Ovary (tissue), 9 donors: ENCODE measurements around the gene PDCD6IP. TPM values are rescaled to one million over a fixed set of nuclear protein-coding genes. Genes with fewer than 3 reads are reported as not detected.

Experiments used
- DNase-seq, 5 donors: peaks; one replicate each; pipeline ENCODE4 v3.0.0-alpha.2; 2019 to 2020
- H3K27ac ChIP-seq, 2 donors: fragments of 200-600 bp; one replicate each; pipeline versions ENCODE4 v1.5.1 to v1.8.0; 2019 to 2022
- H3K27me3 ChIP-seq: fragments of 200-600 bp; one replicate; pipeline ENCODE4 v1.8.0; 2022
- H3K36me3 ChIP-seq: fragments of 200-600 bp; sonication (generic); one replicate; pipeline ENCODE4 v1.5.1; 2019
- H3K4me1 ChIP-seq: one replicate; pipeline ENCODE4 v1.8.1; 2013; ENCODE audit warnings: mild to moderate bottlenecking, moderate library complexity; ENCODE audit not compliant: insufficient read depth
- H3K4me3 ChIP-seq: fragments of 200-600 bp; sonication (generic); one replicate; pipeline ENCODE4 v1.5.1; 2017
- H3K9me3 ChIP-seq, 2 donors: fragments of 200-600 bp in 1 of 2; sonication (generic) in 1 of 2; one replicate each; pipeline versions ENCODE4 v1.5.1 to v1.8.1; 2013 to 2019; ENCODE audit warnings: mild to moderate bottlenecking in 1 of 2, moderate library complexity in 1 of 2
- CTCF ChIP-seq, 3 donors: fragments of 450-650 bp in 2 of 3; fragments of 200-600 bp in 1 of 3; IDR thresholded peaks; one replicate each; pipeline versions ENCODE4 v1.5.1 to v1.8.0; 2016 to 2022; ENCODE audit warnings: antibody characterized with exemption in 3 of 3, mild to moderate bottlenecking in 1 of 3
- EP300 ChIP-seq: sonication (generic); formaldehyde crosslinking; IDR thresholded peaks from one replicate; pipeline ENCODE4 v1.6.1; 2017; ENCODE audit warnings: antibody characterized with exemption
- POLR2A ChIP-seq: fragments of 450-650 bp; IDR thresholded peaks from one replicate; pipeline ENCODE4 v1.6.1; 2017; ENCODE audit warnings: antibody characterized with exemption, mild to moderate bottlenecking, moderate library complexity
- WGBS, 3 donors: extraction: QIAGEN DNeasy Blood & Tissue Kit in 1 of 3; methylation state at CpG; one replicate each; pipeline versions ENCODE4 v1.1.5 to v1.1.7; 2013 to 2017; 5-methylcytosine and 5-hydroxymethylcytosine counted together
- intact Hi-C, 4 donors: fragments of 100-400 bp; cut with DNase I; formaldehyde crosslinking; loops; one replicate each; pipeline versions ENCODE4 v1.11.0 to v1.15.1; 2022 to 2023
- polyA plus RNA-seq, 2 donors: library from polyadenylated mRNA; stranded (reverse); fragments of 200-250 nt in 1 of 2; fragments of 350-450 nt in 1 of 2; fragmentation: Illumina TruSeq in 1 of 2; extraction: RNeasy Lipid Tissue Mini Kit (QIAGEN cat#74804) in 1 of 2; gene quantifications; one replicate each; pipeline ENCODE4 v1.2.3, GENCODE V29; 2013 to 2014
- total RNA-seq, 7 donors: library from RNA; depleted of rRNA in 2 of 7; stranded (reverse); fragments of >200 nt in 2 of 7; fragmentation: NEBNext Ultra II Directional in 3 of 7; extraction: Animal tissue kit (Norgen Biotek cat#: 25700) in 3 of 7; gene quantifications; one replicate each; pipeline versions ENCODE4 v1.1.0 to v1.2.4, GENCODE V29; 2016 to 2023
- donor health status: DM: no; HTN: no; CAD: no; lungs with moderate emphysema.
- donor health status: DM: no; HTN: no; CAD: no.
- donor health status: Bipolar disorder and iron deficiency.
- donor health status: DM: yes; HTN: yes; CAD: no.
- donor health status: DM: no; HTN: no; CAD: no.
- donor health status: DM: yes; HTN: yes; CAD: no.

The PDCD6IP gene
- total and polyA plus RNA-seq, 9 donors, result 40.0 to 166 (median 126) TPM

DNA sequence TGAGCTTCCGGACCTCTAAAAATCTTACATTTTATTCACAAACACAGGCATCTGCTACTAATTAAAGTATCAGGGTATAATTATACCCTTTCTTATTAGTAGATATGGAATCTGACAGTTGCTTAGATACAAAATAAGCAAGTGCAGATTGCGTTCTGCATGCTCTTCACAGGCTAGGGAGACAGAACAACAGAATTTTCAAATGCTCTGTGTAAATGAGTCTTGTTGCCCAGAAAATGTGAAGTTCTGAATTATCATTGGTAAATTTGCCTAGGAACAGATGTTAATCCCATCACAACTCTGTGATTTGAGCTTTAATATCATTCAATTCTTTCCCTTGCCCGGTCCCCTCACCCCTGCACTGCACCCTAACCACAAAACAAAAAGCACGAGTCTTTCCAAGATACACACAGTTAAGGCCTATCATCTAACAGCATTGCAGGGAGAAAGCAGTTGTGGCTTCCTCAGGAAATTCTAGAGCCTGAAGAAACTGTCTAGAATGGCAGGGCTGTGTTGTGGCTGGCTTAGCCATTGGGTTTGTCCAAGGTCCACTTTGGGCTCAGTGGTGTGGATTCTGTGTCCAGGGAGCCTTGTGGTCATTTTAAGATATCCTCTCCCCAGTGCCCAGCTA, 119.8 kb downstream of the PDCD6IP start:
- H3K36me3 ChIP-seq, result no peaks in the 10 kb centered on the region
- no peaks in the 10 kb centered on the region for H3K9me3 ChIP-seq
- 52 to 72% (median 57%) methylated on average over 4 of the region's 4 CpGs for WGBS, 3 donors
- TF ChIP-seq CTCF (IDR thresholded peaks at IDR 0.05) (no peak), POLR2A (no peak), EP300 (no peak)
- no peaks in the 10 kb centered on the region for H3K27me3 ChIP-seq
- H3K4me1 ChIP-seq, result no peaks in the 10 kb centered on the region
- no peak overlapping the region for H3K4me3 ChIP-seq
- intact Hi-C loops, result no loop called here
- DNase-seq, result no peak
- no peak overlapping the region for H3K27ac ChIP-seq

Other genes with a start within 250 kb of the PDCD6IP start
- 10 to 100 TPM; 51.4 to 71.2 (median 67.1) TPM for gene CLASP2, start 80.4 kb upstream of the PDCD6IP start, total RNA-seq
- 10 to 100 TPM; 14.5 to 42.9 TPM for gene CLASP2, start 80.4 kb upstream of the PDCD6IP start, polyA plus RNA-seq